GM23248 (cell line): ENCODE data around the gene GTF2IRD1. TPM values are rescaled to one million over a fixed set of nuclear protein-coding genes. Genes with fewer than 3 reads are reported as not detected.

ENCODE experiments used
- DNase-seq: peaks from one replicate; pipeline ENCODE4 v3.0.0-alpha.2; 2015
- H2AFZ ChIP-seq: fragments of 200-600 bp; sonication (generic); 2 replicates; pipeline ENCODE4 v1.6.1; 2016; ENCODE audit warnings: antibody characterized with exemption
- H3F3A ChIP-seq: fragments of 200-600 bp; sonication (generic); 2 replicates; pipeline ENCODE4 v1.6.1; 2016; ENCODE audit warnings: mild to moderate bottlenecking, antibody characterized with exemption, mixed run types; ENCODE audit not compliant: insufficient read depth
- H3K27ac ChIP-seq: fragments of 200-600 bp; sonication (generic); 2 replicates; pipeline ENCODE4 v1.5.1; 2016; ENCODE audit warnings: mild to moderate bottlenecking
- H3K27me3 ChIP-seq: fragments of 200-600 bp; sonication (generic); replicated peaks from 2 replicates; pipeline ENCODE4 v1.6.1; 2016; ENCODE audit warnings: mild to moderate bottlenecking; ENCODE audit not compliant: insufficient read depth
- H3K36me3 ChIP-seq: fragments of 200-600 bp; sonication (generic); 2 replicates; pipeline ENCODE4 v1.6.1; 2016; ENCODE audit warnings: low read depth, mild to moderate bottlenecking
- H3K4me1 ChIP-seq: fragments of 200-600 bp; sonication (generic); 2 replicates; pipeline ENCODE4 v1.6.1; 2016; ENCODE audit warnings: mild to moderate bottlenecking; ENCODE audit not compliant: insufficient read depth
- H3K4me2 ChIP-seq: fragments of 200-600 bp; sonication (generic); one replicate; pipeline ENCODE4 v1.6.1; 2016; ENCODE audit warnings: mild to moderate bottlenecking; ENCODE audit not compliant: unreplicated experiment
- H3K4me3 ChIP-seq: fragments of 200-600 bp; sonication (generic); 2 replicates; pipeline ENCODE4 v1.5.1; 2016; ENCODE audit warnings: mild to moderate bottlenecking
- H3K79me2 ChIP-seq: fragments of 200-600 bp; sonication (generic); 2 replicates; pipeline ENCODE4 v1.6.1; 2016; ENCODE audit warnings: mild to moderate bottlenecking; ENCODE audit not compliant: insufficient read depth
- H3K9ac ChIP-seq: fragments of 200-600 bp; sonication (generic); 2 replicates; pipeline ENCODE4 v1.6.1; 2016; ENCODE audit warnings: mild to moderate bottlenecking
- H3K9me2 ChIP-seq: fragments of 200-600 bp; sonication (generic); 2 replicates; pipeline ENCODE4 v1.6.1; 2016; ENCODE audit warnings: mixed run types, mild to moderate bottlenecking, moderate library complexity; ENCODE audit not compliant: insufficient read depth
- H3K9me3 ChIP-seq: fragments of 200-600 bp; sonication (generic); one replicate; pipeline ENCODE4 v1.6.1; 2017; ENCODE audit warnings: low read depth
- H4K20me1 ChIP-seq: fragments of 200-600 bp; sonication (generic); 2 replicates; pipeline ENCODE4 v1.6.0; 2016; ENCODE audit not compliant: insufficient read depth
- EZH2 ChIP-seq: fragments of 200-600 bp; sonication (generic); IDR thresholded peaks from 2 replicates; pipeline ENCODE4 v1.6.1; 2018; ENCODE audit warnings: antibody characterized with exemption, mild to moderate bottlenecking; ENCODE audit not compliant: insufficient read depth, poor library complexity, severe bottlenecking
- EZH2phosphoT487 ChIP-seq: fragments of 200-600 bp; sonication (generic); IDR thresholded peaks from 2 replicates; pipeline ENCODE4 v1.6.1; 2018; ENCODE audit warnings: antibody characterized with exemption, moderate library complexity, mild to moderate bottlenecking, low read depth; ENCODE audit not compliant: insufficient read depth
- WGBS, 2 experiments: methylation state at CpG; one replicate each; pipeline ENCODE4 v1.1.6; 2015 to 2017; ENCODE audit warnings: low lambda C conversion rate in 2 of 2, low coverage in 1 of 2; ENCODE audit errors: missing lambda C conversion rate in 2 of 2; 5-methylcytosine and 5-hydroxymethylcytosine counted together
- in situ Hi-C: fragments of 300-500 bp; cut with MboI; formaldehyde crosslinking; loops from 2 replicates; pipeline ENCODE4 v1.15.0; 2020
- polyA plus RNA-seq: library from polyadenylated mRNA; unstranded; fragments of >200 nt; fragmentation: Nextera tagmentation; extraction: Ambion mirVana; gene quantifications from 2 replicates; pipeline ENCODE4 v1.2.1, GENCODE V29; 2016
- total RNA-seq: library from RNA; depleted of rRNA; stranded (reverse); fragments of >200 nt; shearing (Covaris generic); gene quantifications from 2 replicates; pipeline ENCODE4 v1.2.3, GENCODE V29; 2014

Gene GTF2IRD1
- total and polyA plus RNA-seq, 2 experiments from 2014 or later, result 3.7 to 6.6 TPM

- Histone ChIP-seq H4K20me1 (no peaks in the 10 kb centered on the region), H3K9me2 (no peaks in the 10 kb centered on the region), H3K27ac (no peak overlapping the region), H3K4me2 (no peak overlapping the region), H3K9ac (no peak overlapping the region), H3K4me3 (no peak overlapping the region), H3F3A (no peaks in the 10 kb centered on the region), H3K79me2 (no peaks in the 10 kb centered on the region), H3K36me3 (no peaks in the 10 kb centered on the region), H2AFZ (no peak overlapping the region), H3K4me1 (no peaks in the 10 kb centered on the region), H3K27me3 (no peaks in the 10 kb centered on the region), H3K9me3 (no peaks in the 10 kb centered on the region)
- 78 to 81% methylated on average over 14 of the region's 14 CpGs for WGBS, 2 experiments
- in situ Hi-C loops, result no loop called here
- TF ChIP-seq EZH2phosphoT487 (no peak), EZH2 (no peak)
- DNase-seq, result no peak
These were observed 165.6 kb downstream of the GTF2IRD1 start for GRCh38 chr7:74619235-74619860.

GRCh38 chr7:74622228-74622749 lies 168.6 kb downstream of the GTF2IRD1 start:
- Histone ChIP-seq H3K4me3 (no peak overlapping the region), H3K36me3 (no peaks in the 10 kb centered on the region), H3K9ac (no peak overlapping the region), H3K4me1 (no peaks in the 10 kb centered on the region), H3K4me2 (no peak overlapping the region), H3K9me2 (no peaks in the 10 kb centered on the region), H4K20me1 (no peaks in the 10 kb centered on the region), H3K27me3 (no peaks in the 10 kb centered on the region), H2AFZ (no peak overlapping the region), H3K9me3 (no peaks in the 10 kb centered on the region), H3K27ac (no peak overlapping the region), H3K79me2 (no peaks in the 10 kb centered on the region), H3F3A (no peaks in the 10 kb centered on the region)
- TF ChIP-seq EZH2 (no peak), EZH2phosphoT487 (no peak)
- 79 to 87% methylated on average over 5 of the region's 5 CpGs for WGBS, 2 experiments
- in situ Hi-C loops, result no loop called here
- DNase-seq, result no peak

GRCh38 chr7:74623135-74623534 lies 169.4 kb downstream of the GTF2IRD1 start:
- WGBS, 2 experiments, result 86 to 90% methylated on average over 9 of the region's 9 CpGs
- Histone ChIP-seq H3K27me3 (no peaks in the 10 kb centered on the region), H2AFZ (no peak overlapping the region), H3F3A (no peaks in the 10 kb centered on the region), H3K4me3 (no peak overlapping the region), H3K4me1 (peaks cover 3% of the 10 kb centered on the region; the same call in 1 of the 2 replicates), H3K9ac (no peak overlapping the region), H3K27ac (no peak overlapping the region), H4K20me1 (no peaks in the 10 kb centered on the region), H3K36me3 (no peaks in the 10 kb centered on the region), H3K79me2 (no peaks in the 10 kb centered on the region), H3K9me2 (no peaks in the 10 kb centered on the region), H3K9me3 (no peaks in the 10 kb centered on the region), H3K4me2 (no peak overlapping the region)
- in situ Hi-C loops, result no loop called here
- no peak for TF ChIP-seq EZH2
- no peak for TF ChIP-seq EZH2phosphoT487
- DNase-seq, result no peak

- Histone ChIP-seq H3K9ac (no peak overlapping the region), H3K79me2 (no peaks in the 10 kb centered on the region), H3K9me2 (no peaks in the 10 kb centered on the region), H2AFZ (peak overlapping the region; percentile 56; the same call in 1 of the 2 replicates), H3K4me1 (peaks cover 8% of the 10 kb centered on the region; the same call in 1 of the 2 replicates), H3K4me3 (no peak overlapping the region), H3K9me3 (no peaks in the 10 kb centered on the region), H3K36me3 (no peaks in the 10 kb centered on the region), H3K27ac (no peak overlapping the region), H4K20me1 (no peaks in the 10 kb centered on the region), H3F3A (no peaks in the 10 kb centered on the region), H3K4me2 (peak overlapping the region; percentile 39), H3K27me3 (no peaks in the 10 kb centered on the region)
- peak; percentile 84 for DNase-seq
- TF ChIP-seq EZH2phosphoT487 (no peak), EZH2 (no peak)
- in situ Hi-C loops, result no loop called here
- 2 to 3% methylated on average over 3 of the region's 3 CpGs for WGBS, 2 experiments
These were observed 171.7 kb downstream of the GTF2IRD1 start for GRCh38 chr7:74625446-74625845.
